HG03571 (cell line): ENCODE results near the gene MICAL3.

ENCODE experiments used
- ATAC-seq: cut with Tn5 transposase; IDR thresholded peaks from one replicate; pipeline ENCODE4 v1.9.1; 2021; ENCODE audit not compliant: unreplicated experiment

The MICAL3 gene

DNA sequence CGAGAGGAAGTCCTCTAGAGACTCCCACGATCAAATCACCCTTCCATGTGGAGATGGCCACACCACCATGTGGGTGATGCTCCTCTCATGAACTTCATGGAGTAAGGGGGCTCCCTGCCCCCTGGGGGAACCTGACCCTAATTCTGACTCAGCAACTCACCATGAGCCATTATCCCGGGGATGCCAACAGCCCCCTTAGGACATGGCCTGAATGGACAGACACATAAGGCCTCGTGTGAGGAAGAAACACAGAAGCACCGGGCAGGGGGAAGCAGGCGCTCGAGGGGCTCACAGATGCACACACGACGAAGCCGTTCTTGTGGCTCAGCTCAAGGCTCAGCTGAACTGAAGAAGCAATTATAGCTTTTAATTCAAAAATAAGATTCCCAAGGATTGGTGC is 150.6 kb downstream of the MICAL3 start:
- ATAC-seq: no peak

DNA sequence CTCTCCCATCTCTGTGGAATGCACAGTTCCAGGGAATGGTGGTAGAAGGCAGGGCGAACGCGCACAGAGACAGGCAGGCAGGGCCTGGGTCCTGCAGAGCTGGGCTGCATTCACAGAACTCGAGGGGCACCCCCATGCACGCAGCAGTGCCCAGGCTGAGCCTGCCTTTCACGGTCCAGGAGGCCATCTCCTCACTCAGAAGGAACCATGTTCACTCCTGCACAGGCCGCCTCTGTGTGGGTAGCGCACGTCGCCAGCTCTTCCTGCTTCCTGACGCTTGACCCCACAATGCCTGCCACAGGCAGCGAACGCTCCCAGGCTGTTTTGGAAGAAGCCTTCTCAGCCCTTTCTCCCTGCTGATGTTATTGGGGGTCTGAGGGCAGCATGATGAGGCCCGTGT is 151.2 kb downstream of the MICAL3 start:
- no peak for ATAC-seq

DNA sequence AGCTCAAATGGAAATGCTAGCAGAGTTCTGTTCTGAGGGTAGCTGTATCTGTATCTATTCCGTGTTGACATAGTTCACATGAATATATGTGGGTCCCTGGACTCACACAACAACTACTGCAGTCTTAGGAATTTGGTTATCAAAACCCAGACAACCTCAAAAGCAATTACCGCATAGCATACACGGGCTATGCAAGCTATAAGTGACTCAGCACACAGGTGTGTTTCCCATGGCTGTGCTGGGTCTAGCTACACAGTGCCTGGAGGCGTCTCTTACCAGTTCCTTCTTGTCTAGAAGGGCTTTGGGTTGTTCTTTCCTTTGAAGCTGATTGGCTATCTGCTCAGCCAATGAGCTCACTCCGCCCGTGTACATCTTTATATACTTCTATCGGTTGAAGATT is 151.9 kb downstream of the MICAL3 start:
- no peak for ATAC-seq

DNA sequence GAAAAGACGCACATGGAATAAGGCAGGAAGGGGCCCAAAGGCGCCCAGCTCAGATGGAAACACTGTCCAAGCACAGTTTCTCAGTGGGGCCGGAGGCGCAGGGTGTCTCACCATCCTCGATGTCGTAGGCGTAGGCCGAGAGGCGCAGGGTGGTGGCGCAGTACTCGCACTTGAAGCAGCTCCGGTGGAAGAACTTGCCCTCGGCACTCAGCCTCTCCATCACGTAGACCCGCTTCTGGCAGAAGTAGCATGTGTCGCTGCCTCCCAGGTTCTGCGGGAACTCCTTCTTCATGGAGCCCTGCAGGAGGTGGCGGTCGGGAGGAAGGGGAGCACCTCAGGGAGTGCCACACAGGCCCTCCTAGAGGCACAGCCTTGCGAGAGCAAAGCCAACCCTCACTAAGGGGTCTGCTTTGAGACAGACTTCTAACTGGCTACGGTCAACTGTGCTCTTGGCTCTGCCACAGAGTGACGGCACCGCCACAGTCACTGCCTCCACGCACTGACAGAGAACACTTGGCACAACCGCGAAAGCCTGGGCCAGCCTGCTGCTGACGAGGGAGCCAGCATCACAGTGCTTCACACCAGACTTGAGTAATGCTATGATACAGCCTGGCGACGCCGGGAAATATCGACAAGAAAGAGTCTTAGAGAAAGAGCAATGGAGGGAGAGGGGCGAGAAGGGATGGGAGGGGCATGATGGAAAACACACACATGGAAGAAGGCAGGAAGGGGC is 152.5 kb downstream of the MICAL3 start:
- no peak for ATAC-seq

DNA sequence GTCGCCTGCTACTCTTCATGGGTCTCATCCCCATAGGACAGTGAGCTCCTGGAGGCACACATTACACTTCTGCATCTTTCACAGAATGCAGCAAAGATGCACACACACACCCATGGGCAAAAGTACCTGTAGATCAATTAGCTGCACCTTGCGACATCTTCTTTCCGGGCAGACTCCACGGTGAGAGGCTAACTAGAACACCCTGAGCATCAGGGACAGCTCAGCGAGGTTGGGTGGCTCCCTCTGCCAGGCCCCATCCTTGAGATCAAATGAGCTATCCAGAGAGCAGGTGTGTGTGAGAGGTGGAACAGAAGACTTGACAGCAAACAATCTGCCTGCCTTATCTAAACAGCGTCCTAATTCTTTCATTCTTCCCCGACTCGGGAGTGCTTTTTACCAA is 154.0 kb downstream of the MICAL3 start:
- ATAC-seq: no peak

DNA sequence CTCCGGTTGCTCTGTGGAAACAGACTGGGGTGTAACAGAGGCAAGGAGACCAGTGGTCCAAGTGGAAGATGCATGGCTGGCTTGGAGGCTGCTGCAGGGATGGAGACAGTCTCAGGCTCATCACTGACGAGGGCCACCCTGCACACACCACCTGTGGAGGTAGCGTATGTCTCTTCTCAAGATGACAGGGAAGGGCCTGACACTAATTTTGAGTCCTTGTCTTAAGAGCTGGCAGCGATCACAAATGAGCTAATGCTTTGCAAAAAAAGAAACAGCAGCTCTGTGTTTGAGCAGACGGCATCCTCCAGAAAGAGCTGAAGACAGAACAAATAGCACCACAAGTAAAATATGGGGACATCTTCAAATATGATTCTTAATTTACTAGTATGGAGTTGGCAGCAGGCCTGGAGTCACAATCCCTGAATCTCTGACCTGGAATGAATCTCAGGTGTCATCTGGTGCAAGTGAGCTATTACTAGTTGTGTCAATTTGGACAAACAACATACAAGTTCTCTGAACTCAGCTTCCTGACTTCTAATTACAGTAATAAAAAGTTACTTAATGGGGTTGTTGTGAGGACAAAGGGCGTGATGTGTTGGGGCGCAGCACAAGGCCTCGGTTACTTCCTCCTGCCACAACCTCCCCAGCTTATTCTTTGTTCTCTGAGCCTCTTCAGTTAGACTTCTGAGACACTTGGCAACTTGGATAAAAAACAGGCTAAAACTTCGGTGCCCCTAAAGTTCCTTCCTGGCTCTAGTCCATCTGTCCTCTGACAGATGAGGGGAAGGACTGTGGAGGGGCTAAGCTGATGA is 154.9 kb downstream of the MICAL3 start:
- ATAC-seq: no peak

DNA sequence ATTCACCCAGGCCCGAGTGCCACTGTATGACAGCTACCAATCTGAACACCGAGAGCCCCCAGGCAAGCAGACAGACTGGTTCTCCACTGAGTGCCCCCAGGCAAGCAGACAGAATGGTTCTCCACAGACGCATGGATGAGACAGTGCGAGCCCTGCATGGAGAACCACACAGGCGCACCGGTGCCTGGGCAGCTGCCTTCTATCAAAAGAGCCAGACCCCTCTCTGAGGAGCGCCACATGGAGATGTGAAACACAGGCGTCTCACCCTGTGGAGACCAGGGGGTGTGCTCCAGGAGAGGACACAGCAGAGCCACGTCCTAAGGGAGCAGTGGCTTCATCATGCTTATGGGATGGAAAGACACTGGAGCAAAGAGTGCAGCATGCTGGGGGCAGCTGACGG is 155.6 kb downstream of the MICAL3 start:
- ATAC-seq: no peak

DNA sequence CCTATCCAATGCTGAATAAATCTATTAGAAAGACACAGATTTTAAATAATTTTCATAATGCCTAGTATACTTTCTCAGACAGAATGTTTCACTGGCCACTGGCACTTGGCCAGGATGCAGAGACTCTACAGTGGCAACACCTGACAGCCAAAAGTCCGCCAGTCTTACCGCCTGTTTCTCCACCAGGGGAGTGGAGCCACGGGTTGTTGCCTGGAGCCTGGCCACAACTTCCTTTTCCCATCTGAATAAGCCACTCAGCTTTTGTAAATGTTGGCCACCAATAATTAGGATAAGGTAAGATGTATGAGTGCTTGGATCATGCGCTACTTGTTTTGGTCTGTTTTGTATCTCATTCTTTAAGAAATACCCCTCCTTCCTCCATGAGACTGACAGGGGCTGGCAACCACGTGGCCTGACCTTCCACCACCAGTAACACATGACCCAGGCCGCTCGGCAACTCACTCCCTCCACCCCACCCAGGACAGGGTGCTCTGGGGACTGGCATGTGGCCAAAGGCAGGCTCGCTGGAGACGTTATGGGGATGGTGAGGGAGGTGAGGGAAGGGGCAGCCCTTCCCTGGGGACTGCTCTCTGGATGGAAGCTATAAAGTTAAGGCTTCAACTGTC is 157.1 kb downstream of the MICAL3 start:
- ATAC-seq: no peak

DNA sequence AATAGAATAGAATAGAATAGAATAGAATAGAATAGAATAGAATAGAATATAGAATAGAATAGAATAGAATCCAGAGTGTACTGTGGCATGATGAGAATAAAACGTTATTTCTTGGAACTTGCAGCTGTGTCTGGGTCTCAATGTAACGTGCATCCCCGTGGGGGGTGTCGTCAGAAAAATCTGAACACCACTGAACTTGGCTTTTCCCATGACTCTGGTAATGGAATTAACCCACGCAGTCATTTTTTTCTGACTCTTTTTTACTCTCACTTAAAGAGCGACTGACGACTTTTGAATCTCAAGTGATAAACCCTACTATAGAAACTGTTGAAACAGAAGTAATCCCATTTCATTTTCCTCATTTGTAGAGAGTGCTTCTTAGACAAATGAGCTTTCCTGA is 157.7 kb downstream of the MICAL3 start:
- ATAC-seq: no peak

DNA sequence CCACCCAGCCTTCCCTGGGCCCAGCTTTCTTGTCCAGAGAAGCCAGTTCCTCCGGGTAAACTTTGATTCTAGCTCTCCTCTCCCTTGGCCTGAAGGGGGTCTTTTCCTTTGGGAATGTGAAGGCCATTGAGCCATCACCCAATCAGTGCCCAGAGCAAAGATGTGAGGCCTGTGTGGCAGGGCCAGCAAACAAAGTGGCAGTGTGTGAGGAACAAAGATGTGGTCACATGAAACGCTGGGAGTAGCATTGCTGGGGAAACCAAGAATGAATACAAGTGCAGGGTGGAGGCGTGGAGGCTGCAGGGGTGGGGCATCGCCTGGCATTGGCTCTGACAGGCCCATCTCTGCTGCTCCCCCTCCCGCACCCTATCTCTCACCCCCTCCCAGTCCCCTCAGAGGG is 158.2 kb downstream of the MICAL3 start:
- no peak for ATAC-seq

DNA sequence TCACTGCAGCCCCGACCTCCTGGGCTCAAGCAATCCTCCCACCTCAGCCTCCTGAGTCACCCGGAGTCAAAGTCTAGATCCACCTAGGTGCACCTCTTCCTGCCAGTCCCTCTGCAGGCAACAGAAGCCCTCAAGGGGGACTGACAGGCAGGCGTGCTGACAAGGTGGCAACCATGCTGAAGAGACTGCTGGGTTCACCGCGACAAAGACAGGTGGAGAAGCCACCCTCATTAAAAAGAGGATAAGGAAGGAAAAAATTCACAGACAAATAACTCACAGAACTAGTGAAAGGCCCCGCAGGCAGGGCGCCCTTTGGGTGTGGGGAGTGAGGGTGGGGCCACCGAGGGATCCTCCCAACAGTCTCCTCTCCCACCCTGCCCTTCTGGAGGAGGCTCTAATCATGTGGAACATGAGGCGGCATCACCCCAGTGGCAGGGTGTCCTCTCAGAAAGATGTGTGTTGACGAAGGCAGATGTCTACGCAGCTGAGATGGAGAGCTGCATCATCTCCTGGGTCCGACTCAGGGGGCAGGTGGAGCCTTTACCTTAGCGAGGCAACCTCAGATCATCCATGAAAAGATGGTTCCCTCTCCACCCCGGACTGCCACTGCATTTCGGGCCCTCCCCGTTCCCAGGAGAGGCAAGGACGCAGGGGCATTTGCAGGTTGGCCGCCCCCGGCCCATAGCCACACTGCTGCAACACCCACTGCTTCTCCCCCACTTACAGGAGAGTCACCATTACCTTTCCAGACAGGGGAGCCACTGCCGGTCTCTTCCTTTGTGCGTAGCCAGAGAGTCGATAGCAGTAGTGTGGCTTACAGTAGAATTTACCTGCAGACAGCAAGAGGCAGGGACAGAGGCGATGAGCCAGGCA is 158.9 kb downstream of the MICAL3 start:
- no peak for ATAC-seq

DNA sequence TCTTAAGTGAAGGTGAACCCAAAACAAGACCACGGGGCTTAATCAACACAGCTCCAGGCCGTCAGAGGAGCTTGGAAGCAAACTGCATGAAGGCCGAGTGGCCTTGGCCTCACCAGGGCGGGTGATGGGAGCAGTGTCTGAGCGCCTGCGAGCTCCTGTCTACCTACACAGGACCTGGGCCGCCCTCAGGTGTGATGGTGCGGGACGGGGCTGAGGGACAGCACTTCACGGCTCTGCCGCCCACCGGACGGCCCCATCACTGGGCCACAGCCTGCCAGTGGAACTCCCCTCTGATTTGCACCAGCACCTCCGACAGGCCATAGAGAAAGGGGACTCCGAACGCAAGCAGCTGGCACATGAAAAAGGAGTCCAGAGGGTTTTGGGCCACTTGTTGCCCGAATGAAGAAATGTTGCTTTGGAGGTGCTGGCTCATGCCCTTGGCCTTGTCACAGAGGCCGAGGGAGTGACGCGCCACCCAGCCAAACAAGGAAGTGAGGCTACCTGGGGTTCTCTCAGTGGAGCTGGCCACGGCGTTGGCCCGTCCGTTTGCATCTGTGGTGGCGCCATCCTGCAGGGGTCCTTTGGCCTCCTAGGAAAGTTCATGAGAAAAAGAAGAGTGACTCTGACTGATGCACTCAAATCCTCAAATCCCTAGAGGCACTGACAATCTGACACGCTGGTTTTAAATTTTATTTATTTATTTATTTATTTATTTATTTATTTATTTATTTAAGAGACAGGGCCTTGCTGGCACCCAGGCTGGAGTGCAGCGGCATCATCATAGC is 159.8 kb downstream of the MICAL3 start:
- no peak for ATAC-seq

DNA sequence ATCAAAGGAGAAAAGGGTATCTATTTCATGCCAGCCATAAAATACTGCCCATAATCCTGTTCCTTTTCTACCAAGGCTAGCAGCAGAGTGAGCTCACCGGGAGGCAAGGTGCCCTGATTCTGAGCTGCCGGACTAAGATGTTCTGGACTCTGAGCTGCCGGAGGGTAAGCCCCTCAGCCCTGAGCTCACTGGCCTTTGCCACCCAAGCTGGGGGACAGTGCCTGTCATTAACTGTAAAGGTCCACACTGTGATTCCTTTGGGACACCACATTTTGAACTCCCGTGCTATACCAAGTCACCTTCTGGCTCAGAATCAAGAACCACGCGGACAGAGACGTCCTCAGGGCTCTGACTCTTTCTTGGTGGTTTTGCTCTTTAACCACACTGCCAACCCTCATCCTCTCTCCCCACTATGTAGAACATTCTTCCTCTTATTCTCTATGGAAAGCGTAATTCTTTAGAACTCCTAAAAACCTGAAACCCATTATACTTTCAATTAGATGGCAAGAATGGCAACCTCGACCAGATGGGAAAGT is 161.6 kb downstream of the MICAL3 start:
- ATAC-seq: no peak

DNA sequence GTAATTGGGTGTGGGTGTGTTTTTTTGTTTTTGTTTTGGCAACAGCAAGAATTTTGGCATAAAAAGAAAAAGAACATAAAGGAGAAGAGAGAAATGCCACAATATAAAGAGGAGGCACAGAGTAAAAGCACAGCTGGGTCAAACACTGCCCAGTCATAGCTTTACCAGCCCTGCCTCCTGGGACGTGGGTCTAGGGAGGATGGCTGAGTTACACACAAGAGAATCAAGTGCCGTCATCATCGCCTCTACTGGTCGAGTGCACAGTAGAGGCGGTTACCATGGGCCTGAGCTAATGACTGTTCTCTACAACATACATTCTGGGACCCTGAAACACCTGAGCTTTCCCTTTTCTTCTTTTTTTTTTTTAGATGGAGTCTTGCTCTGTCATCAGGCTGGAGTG is 162.5 kb downstream of the MICAL3 start:
- ATAC-seq: no peak

DNA sequence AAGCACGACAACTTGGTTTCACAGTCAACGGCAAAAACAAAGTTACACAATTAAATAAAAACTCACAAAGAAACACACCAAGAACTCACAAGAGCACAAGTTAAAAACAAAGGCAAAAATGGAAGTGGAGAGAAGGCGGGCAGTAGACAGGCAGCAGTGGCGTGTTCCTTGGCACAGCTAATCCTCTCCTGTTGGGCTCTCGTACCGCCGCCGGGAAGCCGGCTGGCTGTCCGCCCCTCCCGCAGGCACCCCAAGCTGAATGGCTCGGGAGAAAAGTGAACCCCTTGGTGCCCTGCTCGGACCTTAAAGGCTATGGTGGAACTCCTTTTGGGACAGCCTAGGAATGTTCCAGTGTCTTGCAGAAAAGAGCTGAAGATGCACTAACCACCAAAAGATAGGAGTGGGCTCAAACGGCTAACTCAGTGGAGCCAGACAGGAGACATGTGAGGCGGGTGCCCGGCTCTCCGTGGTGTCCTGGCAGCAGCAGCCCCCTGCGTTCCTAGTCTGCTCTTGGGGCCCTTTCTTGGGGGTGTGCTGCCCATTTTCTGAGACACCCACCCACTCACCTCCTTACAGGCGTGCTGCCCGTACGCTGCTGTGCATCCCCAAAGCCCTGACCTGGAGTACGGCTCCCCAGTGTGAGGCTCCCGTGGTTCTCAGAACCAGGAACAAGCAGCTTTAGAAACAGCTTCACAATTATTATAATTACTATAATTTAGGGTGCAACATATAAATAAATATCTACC is 164.0 kb downstream of the MICAL3 start:
- no peak for ATAC-seq

DNA sequence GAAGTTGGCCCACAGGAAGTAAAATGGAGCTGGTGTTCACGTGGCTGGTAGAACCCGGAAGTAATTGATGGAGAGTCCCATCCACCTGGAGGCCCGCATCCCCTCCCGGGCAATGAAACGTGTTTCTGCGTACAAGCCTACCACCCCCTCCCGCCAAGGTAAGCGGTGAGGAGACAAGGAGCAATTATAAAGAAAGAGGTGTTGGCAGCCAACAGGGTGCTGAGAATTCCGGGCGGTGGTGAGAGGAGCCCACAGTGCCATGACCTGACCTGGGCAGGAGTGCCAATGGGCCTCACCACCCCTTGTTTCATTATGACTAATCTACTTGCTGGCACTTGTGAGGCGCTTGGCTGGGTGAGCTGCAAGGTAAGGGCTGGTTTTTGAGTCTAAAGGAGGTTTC is 166.3 kb downstream of the MICAL3 start:
- ATAC-seq: no peak

DNA sequence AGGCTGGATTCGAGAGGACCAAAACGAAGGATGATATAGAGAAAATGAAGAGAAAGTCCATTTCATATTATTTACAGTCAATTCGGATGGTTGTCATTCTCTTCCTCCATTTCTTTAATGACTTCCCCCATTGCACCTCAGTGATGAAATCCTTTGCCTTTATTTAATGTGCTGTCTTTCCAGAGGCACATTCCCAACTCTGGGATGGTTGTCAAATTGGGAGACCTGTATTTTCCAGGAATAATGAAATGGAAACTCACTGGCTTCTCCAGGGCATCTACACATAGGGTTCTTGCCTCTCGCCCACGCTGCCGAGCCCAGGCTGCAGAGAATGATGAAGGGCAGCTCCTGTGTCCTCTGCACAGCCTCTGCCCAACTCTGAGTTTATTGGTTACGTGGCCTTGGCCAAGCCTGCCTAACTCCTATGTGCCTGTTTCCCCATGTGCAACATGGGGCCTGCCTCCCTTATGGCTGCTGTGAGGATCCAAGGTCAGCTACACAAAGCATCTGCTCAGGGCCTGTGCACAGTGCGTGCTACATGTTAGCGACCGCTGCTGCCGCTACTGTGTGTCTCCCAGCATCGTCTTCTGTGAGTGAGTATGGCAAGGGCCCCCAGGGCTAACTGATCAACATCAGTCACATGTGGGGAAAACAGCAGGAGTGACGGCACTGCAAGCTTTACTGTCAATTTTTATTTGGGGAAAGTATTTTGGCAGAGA is 168.6 kb downstream of the MICAL3 start:
- ATAC-seq: no peak

DNA sequence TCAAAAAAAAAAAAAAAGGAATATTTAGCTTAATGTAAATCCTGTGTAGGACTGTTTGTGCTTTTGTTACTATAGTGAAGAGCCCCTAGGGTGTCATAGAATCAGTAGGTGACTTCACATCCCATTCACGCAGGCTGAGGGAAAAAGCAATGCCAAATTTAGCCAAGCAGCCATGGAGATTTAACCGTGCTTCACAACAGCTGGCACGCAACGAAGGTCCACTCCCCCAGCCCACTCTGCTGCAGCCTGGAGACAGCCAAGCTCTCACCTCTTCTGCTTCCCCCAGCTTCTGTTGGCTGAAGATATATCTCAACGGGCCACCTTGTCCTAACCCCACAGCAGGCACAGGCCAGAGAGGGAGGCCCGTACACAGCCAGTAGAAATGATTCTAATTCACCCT is 171.3 kb downstream of the MICAL3 start:
- no peak for ATAC-seq

DNA sequence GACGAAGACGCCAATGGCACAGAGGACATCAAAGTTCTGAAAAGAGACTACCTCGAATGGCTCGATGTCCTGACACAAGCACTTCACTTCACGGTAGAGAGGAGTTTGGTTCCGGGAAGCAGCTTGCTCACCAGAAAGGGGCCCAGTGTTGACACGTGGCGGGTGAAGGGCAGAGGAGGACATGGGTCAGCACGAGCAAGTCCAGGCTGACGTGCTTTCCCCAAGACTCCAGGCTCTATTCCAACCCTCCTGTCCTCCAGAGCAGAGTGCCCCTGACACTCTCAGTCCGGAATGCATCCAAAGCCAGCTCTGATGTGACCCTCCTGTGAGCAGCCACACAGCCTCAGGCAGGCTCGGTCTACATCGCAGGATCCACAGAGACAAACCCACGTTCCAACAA is 172.6 kb downstream of the MICAL3 start:
- ATAC-seq: no peak
